Upper lobe of left lung (tissue), 4 donors: ENCODE data around the gene KLHDC10.

Experiments
- EP300 ChIP-seq, 4 donors: sonication (generic); formaldehyde crosslinking; IDR thresholded peaks; one replicate each; pipeline ENCODE4 v1.5.1; 2017; ENCODE audit warnings: antibody characterized with exemption in 4 of 4, control low read depth in 2 of 4
- POLR2A ChIP-seq, 4 donors: fragments of 450-650 bp; IDR thresholded peaks; one replicate each; pipeline ENCODE4 v1.5.1; 2016 to 2017; ENCODE audit warnings: antibody characterized with exemption in 4 of 4, mild to moderate bottlenecking in 2 of 4
- POLR2AphosphoS5 ChIP-seq, 2 donors: sonication (generic); formaldehyde crosslinking; IDR thresholded peaks; one replicate each; pipeline ENCODE4 v1.5.1; 2017; ENCODE audit warnings: antibody characterized with exemption in 2 of 2
- TF ChIP-seq, protein P1 (sequence below), 6 experiments: fragments of 450-650 bp in 4 of 6; fragments of 200-600 bp in 2 of 6; sonication (generic) in 2 of 6; IDR thresholded peaks; one replicate each; pipeline ENCODE4 v1.5.1; 2016 to 2019; ENCODE audit warnings: antibody characterized with exemption in 6 of 6

DNA sequence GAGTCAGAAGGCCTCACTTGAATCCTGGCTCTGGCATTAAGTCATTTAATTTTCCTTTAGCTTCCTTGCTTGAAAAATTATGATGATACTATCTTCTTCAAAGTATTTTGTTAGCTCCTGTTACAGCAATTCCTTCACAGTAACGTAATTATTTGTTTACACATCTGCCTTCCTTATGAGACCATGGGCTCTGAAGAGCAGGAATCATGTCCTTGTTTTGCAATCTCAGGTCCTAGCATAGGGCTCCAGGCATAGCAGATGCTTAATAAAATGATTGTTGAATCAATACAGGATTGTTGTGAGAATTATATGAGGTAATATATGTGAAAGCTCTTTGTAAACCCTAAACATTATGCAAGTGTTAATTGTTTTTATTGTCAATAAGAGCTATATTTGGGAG lies 25.5 kb downstream of the KLHDC10 start:
- TF ChIP-seq, protein P1, sequence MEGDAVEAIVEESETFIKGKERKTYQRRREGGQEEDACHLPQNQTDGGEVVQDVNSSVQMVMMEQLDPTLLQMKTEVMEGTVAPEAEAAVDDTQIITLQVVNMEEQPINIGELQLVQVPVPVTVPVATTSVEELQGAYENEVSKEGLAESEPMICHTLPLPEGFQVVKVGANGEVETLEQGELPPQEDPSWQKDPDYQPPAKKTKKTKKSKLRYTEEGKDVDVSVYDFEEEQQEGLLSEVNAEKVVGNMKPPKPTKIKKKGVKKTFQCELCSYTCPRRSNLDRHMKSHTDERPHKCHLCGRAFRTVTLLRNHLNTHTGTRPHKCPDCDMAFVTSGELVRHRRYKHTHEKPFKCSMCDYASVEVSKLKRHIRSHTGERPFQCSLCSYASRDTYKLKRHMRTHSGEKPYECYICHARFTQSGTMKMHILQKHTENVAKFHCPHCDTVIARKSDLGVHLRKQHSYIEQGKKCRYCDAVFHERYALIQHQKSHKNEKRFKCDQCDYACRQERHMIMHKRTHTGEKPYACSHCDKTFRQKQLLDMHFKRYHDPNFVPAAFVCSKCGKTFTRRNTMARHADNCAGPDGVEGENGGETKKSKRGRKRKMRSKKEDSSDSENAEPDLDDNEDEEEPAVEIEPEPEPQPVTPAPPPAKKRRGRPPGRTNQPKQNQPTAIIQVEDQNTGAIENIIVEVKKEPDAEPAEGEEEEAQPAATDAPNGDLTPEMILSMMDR (IDR thresholded peaks at IDR 0.05), result no peak
- TF ChIP-seq POLR2A (IDR thresholded peaks at IDR 0.05), result no peak
- TF ChIP-seq EP300 (IDR thresholded peaks at IDR 0.05), result no peak
- TF ChIP-seq POLR2AphosphoS5 (IDR thresholded peaks at IDR 0.05), result no peak
